Activated effector memory CD4-positive, alpha-beta T cell treated with anti-CD3 and anti-CD28 coated beads, Interleukin-2, amount 50 U/mL, for 16 hours (primary cell): ENCODE results near the gene ATP5F1A.
A peak's percentile ranks its signal among the peaks of the same experiment; 100 is the strongest.
"Not testable (repeated sequence)": the region's sequence is repeated elsewhere in the genome, so short reads cannot be mapped to it uniquely, and the experiment has no call there.

Experiments
- DNase-seq: peaks from one replicate; pipeline ENCODE4 v3.0.0-alpha.2; 2020

Gene ATP5F1A

GRCh38 chr18:46097801-46098615 lies at the start of gene ATP5F1A:
TSS of gene ATP5F1A (minus strand) at chr18:46098296. CDS start at chr18:46098231, 65 bp downstream.
- peak; percentile 96 for DNase-seq

- DNase-seq = no peak
These were observed 43.1 kb upstream of the ATP5F1A start for GRCh38 chr18:46141199-46141598.

GRCh38 chr18:46140173-46140572 lies 42.1 kb upstream of the ATP5F1A start:
- DNase-seq = no peak

- no peak for DNase-seq
These were observed 37.0 kb upstream of the ATP5F1A start for GRCh38 chr18:46134920-46135675.

GRCh38 chr18:46133534-46133933 lies 35.4 kb upstream of the ATP5F1A start:
- DNase-seq = no peak

- not testable (repeated sequence) for DNase-seq
These were observed 32.5 kb upstream of the ATP5F1A start for GRCh38 chr18:46130549-46130948.

- DNase-seq = no peak
These were observed 32.0 kb upstream of the ATP5F1A start for GRCh38 chr18:46130061-46130460.

GRCh38 chr18:46126625-46127024 lies 28.5 kb upstream of the ATP5F1A start:
- not testable (repeated sequence) for DNase-seq

GRCh38 chr18:46113751-46114150 lies 15.7 kb upstream of the ATP5F1A start:
- DNase-seq = no peak

- no peak for DNase-seq
These were observed 12.3 kb upstream of the ATP5F1A start for GRCh38 chr18:46110406-46110805.

- DNase-seq = no peak
These were observed 11.3 kb upstream of the ATP5F1A start for GRCh38 chr18:46109386-46109785.

GRCh38 chr18:46104128-46104911 lies 6.2 kb upstream of the ATP5F1A start, which contains the start of gene HAUS1:
TSS of gene HAUS1 (plus strand) at chr18:46104385. CDS start at chr18:46104412, 27 bp downstream.
- peak; percentile 95 for DNase-seq

GRCh38 chr18:46099463-46099862 lies 1.4 kb upstream of the ATP5F1A start:
- DNase-seq = no peak

GRCh38 chr18:46098616-46098933 lies 479 bp upstream of the ATP5F1A start:
- DNase-seq = no peak

- no peak for DNase-seq
These were observed 680 bp downstream of the ATP5F1A start for GRCh38 chr18:46097431-46097800.

GRCh38 chr18:46096651-46097300 lies 1.3 kb downstream of the ATP5F1A start:
- DNase-seq = no peak

GRCh38 chr18:46095532-46095931 lies 2.6 kb downstream of the ATP5F1A start:
- no peak for DNase-seq

GRCh38 chr18:46088501-46088900 lies 9.6 kb downstream of the ATP5F1A start:
- DNase-seq = not testable (repeated sequence)

GRCh38 chr18:46084431-46084830 lies 13.7 kb downstream of the ATP5F1A start:
- DNase-seq = no peak

GRCh38 chr18:46080156-46080555 lies 17.9 kb downstream of the ATP5F1A start:
- DNase-seq = no peak

- no peak for DNase-seq
These were observed 18.8 kb downstream of the ATP5F1A start for GRCh38 chr18:46079336-46079735.

GRCh38 chr18:46073474-46074331 lies 24.4 kb downstream of the ATP5F1A start:
- DNase-seq = peak; percentile 69
